Muscle layer of colon (tissue), 2 donors: ENCODE measurements around the gene SEPHS2.
A peak's percentile ranks its signal among the peaks of the same experiment; 100 is the strongest.

ENCODE experiments used
- H3K27ac ChIP-seq: one replicate; pipeline ENCODE4 v1.7.0; 2013; ENCODE audit warnings: low read depth, mild to moderate bottlenecking, low read length, moderate library complexity
- H3K27me3 ChIP-seq, 2 donors: one replicate each; pipeline ENCODE4 v1.7.0; 2013; ENCODE audit warnings: low read length in 2 of 2, mild to moderate bottlenecking in 2 of 2; ENCODE audit not compliant: insufficient read depth in 2 of 2, control insufficient read depth in 1 of 2
- H3K36me3 ChIP-seq: one replicate; pipeline ENCODE4 v1.7.0; 2013; ENCODE audit warnings: mild to moderate bottlenecking, low read length; ENCODE audit not compliant: insufficient read depth
- H3K4me1 ChIP-seq: one replicate; pipeline ENCODE4 v1.7.0; 2013; ENCODE audit warnings: mild to moderate bottlenecking, low read length; ENCODE audit not compliant: insufficient read depth
- H3K4me3 ChIP-seq, 2 donors: one replicate each; pipeline ENCODE4 v1.7.0; 2013; ENCODE audit warnings: low read length in 2 of 2, low read depth in 1 of 2, mild to moderate bottlenecking in 1 of 2, moderate library complexity in 1 of 2
- H3K9ac ChIP-seq: one replicate; pipeline ENCODE4 v1.7.0; 2013; ENCODE audit warnings: low read length
- H3K9me3 ChIP-seq: one replicate; pipeline ENCODE4 v1.7.0; 2013; ENCODE audit warnings: mild to moderate bottlenecking, low read length
- donor health status: abdominal sarcoma.
- donor health status: Adenocarcinoma of cecum.

SEPHS2 gene

GRCh38 chr16:30445408-30446202 lies at the start of gene SEPHS2:
Gene SEPHS2, minus strand, starts transcription at chr16:30445874. Its CDS starts 147 bp downstream, at chr16:30445727.
- Histone ChIP-seq H3K36me3 (peaks cover 13% of the 10 kb centered on the region), H3K4me1 (peaks cover 23% of the 10 kb centered on the region)

GRCh38 chr16:30494709-30495108 lies 49.0 kb upstream of the SEPHS2 start:
- Histone ChIP-seq H3K4me1 (no peaks in the 10 kb centered on the region), H3K36me3 (no peaks in the 10 kb centered on the region), H3K4me3 (no peak overlapping the region), H3K27ac (no peak overlapping the region), H3K27me3 (no peaks in the 10 kb centered on the region), H3K9ac (no peak overlapping the region), H3K9me3 (no peaks in the 10 kb centered on the region)

More at GRCh38 chr16:30445408-30446202, at the start of gene SEPHS2:
- Histone ChIP-seq H3K27me3 (no peaks in the 10 kb centered on the region), H3K9ac (peak within 1 kb of the TSS; percentile 67), H3K9me3 (no peaks in the 10 kb centered on the region), H3K27ac (peak within 1 kb of the TSS; percentile 90), H3K4me3 (peak within 1 kb of the TSS; percentile 92 to 96)

- Histone ChIP-seq H3K9ac (no peak overlapping the region), H3K4me3 (no peak overlapping the region), H3K4me1 (no peaks in the 10 kb centered on the region), H3K27me3 (no peaks in the 10 kb centered on the region), H3K9me3 (no peaks in the 10 kb centered on the region), H3K27ac (no peak overlapping the region), H3K36me3 (no peaks in the 10 kb centered on the region)
Measured at GRCh38 chr16:30493941-30494488, 48.3 kb upstream of the SEPHS2 start.

DNA sequence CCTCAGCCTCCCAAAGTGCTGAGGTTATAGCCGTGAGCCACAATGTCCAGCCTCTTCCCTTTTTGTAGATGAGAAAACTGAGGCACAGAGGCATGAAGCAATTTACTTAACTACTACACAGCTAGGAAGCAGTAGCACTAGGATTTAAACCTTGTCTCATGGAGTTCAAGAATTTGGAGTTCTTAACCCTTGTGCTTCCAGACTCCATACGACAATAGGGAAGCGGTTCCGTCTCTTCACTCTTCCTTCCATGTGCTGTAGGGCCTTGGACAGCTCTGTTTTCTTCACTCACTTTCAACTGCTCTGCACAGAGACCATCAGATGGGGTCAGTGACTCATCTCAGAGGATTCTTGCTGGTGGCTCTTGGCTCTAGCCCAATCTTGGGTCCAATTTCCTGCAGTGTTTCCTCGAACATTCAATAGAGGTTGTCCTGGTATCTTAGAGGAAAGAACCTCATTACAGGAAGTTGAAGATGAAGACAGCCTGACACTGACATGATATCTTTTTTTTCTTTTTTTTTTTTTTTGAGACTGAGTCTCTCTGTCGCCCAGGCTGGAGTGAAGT lies 46.2 kb upstream of the SEPHS2 start:
- Histone ChIP-seq H3K9me3 (no peaks in the 10 kb centered on the region), H3K36me3 (no peaks in the 10 kb centered on the region), H3K4me3 (no peak overlapping the region), H3K27ac (no peak overlapping the region), H3K9ac (no peak overlapping the region), H3K4me1 (no peaks in the 10 kb centered on the region), H3K27me3 (no peaks in the 10 kb centered on the region)

DNA sequence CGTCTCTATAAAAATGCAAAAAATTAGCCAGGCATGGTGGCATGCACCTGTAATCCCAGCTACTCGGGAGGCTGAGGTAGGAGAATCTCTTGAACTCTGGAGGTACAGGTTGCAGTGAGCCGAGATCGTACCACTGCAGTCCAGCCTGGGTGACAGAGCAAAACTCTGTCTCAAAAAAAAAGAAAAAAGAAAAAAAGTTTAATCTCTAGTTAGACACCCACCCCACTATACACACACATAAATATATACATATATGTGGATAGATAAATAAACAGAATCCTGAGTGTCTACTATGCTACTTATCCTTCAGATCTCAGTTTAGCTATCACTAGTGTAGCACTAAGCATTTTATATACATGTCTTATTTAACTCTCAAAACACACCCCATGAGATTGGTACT lies 45.6 kb upstream of the SEPHS2 start:
- no peaks in the 10 kb centered on the region for H3K27me3 ChIP-seq
- H3K4me3 ChIP-seq, result no peak overlapping the region
- no peaks in the 10 kb centered on the region for H3K9me3 ChIP-seq
- H3K9ac ChIP-seq, result no peak overlapping the region
- H3K4me1 ChIP-seq, result no peaks in the 10 kb centered on the region
- H3K36me3 ChIP-seq, result no peaks in the 10 kb centered on the region
- no peak overlapping the region for H3K27ac ChIP-seq

DNA sequence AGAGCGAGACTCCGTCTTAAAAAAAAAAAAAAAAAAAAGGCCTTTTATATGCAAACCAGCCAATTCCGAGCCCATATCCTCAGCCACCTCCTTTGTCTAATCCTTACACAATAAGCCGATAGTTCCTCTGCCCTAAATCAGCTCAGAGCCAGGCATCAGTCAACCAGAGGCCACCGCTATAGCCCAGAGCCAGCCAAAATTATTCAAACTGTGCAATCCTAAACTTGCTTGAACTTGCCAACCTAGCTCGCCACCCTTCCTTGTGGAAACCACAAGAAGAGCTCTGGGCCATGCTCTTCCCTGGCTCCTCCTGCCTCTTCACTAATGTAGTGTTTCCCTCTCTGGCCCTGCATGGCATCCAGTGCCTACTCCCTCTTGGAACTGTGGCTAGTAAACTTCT lies 44.5 kb upstream of the SEPHS2 start:
- no peaks in the 10 kb centered on the region for H3K9me3 ChIP-seq
- no peaks in the 10 kb centered on the region for H3K4me1 ChIP-seq
- no peaks in the 10 kb centered on the region for H3K27me3 ChIP-seq
- no peak overlapping the region for H3K4me3 ChIP-seq
- no peak overlapping the region for H3K27ac ChIP-seq
- H3K9ac ChIP-seq, result no peak overlapping the region
- no peaks in the 10 kb centered on the region for H3K36me3 ChIP-seq

- Histone ChIP-seq H3K9me3 (no peaks in the 10 kb centered on the region), H3K27ac (no peak overlapping the region)
Measured at GRCh38 chr16:30488764-30489605, 43.3 kb upstream of the SEPHS2 start.

DNA sequence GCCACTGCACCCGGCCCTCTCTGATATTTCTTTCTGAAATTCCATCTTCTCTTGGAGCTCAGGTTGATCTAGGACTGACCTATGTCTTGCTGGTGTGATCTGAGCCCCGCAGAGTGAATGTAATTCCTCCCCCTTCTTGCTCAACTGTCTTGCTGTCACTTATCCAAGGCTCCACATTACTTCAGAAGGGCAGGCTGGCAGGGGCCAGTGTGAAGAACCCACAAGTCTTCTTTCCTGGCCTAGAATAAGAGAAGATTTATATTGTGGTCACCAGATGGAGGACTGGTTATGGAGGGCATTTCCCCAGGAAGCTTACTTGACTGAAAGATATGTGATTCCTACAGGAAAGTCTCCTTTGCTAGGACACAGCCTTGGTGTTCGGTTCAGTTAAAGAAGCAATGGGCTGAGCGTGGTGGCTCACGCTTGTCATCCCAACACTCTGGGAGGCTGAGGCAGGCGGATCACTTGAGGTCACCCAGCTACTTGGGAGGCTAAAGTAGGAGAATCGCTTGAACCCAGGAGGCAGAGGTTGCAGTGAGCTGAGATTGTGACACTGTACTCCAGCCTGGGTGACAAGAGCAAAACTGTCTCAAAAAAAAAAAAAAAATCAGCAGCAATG lies 40.3 kb upstream of the SEPHS2 start:
- no peak overlapping the region for H3K27ac ChIP-seq
- H3K4me1 ChIP-seq, result no peaks in the 10 kb centered on the region
- no peak overlapping the region for H3K4me3 ChIP-seq
- H3K9me3 ChIP-seq, result no peaks in the 10 kb centered on the region
- no peaks in the 10 kb centered on the region for H3K36me3 ChIP-seq
- no peak overlapping the region for H3K9ac ChIP-seq
- no peaks in the 10 kb centered on the region for H3K27me3 ChIP-seq

More at GRCh38 chr16:30488764-30489605, 43.3 kb upstream of the SEPHS2 start:
- no peak overlapping the region for H3K9ac ChIP-seq
- no peaks in the 10 kb centered on the region for H3K27me3 ChIP-seq
- no peaks in the 10 kb centered on the region for H3K36me3 ChIP-seq
- H3K4me3 ChIP-seq, result no peak overlapping the region
- no peaks in the 10 kb centered on the region for H3K4me1 ChIP-seq

DNA sequence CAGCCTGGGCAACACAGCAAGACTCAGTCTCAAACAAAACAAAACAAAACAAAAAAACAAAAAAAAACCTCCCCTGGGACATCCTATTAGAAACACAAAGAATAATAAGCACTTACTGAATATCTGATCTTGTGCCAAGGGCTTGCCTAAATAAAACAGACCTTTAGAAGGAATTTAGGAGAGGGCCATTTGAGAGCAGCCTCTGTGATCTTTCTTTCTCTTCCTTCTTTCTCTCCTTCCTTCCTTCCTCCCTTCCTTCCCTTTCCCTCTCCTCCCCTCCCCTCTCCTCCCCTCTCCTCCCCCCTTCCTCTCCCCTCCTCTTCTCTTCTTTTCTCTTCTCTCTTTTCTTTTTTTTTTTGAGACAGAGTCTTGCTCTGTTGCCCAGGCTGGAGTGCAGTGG lies 39.2 kb upstream of the SEPHS2 start:
- Histone ChIP-seq H3K9ac (no peak overlapping the region), H3K36me3 (no peaks in the 10 kb centered on the region), H3K27me3 (no peaks in the 10 kb centered on the region), H3K27ac (no peak overlapping the region), H3K4me1 (no peaks in the 10 kb centered on the region), H3K4me3 (no peak overlapping the region), H3K9me3 (no peaks in the 10 kb centered on the region)

- H3K27me3 ChIP-seq, result no peaks in the 10 kb centered on the region
- H3K36me3 ChIP-seq, result no peaks in the 10 kb centered on the region
- no peak overlapping the region for H3K27ac ChIP-seq
- no peaks in the 10 kb centered on the region for H3K4me1 ChIP-seq
- no peak overlapping the region for H3K9ac ChIP-seq
- no peak overlapping the region for H3K4me3 ChIP-seq
- H3K9me3 ChIP-seq, result no peaks in the 10 kb centered on the region
Measured at GRCh38 chr16:30482366-30482765, 36.7 kb upstream of the SEPHS2 start.

GRCh38 chr16:30481381-30481780 lies 35.7 kb upstream of the SEPHS2 start:
- Histone ChIP-seq H3K27me3 (no peaks in the 10 kb centered on the region), H3K27ac (no peak overlapping the region), H3K4me1 (no peaks in the 10 kb centered on the region), H3K36me3 (no peaks in the 10 kb centered on the region), H3K9ac (no peak overlapping the region), H3K4me3 (no peak overlapping the region), H3K9me3 (no peaks in the 10 kb centered on the region)
